PFSK-1 (cell line): Measurements from ENCODE around the gene TNS1.

Experiments used
- FOXP2 ChIP-seq: optimal IDR thresholded peaks from 2 replicates; pipeline ENCODE3; 2011; ENCODE audit warnings: borderline replicate concordance, control low read depth, inconsistent platforms; ENCODE audit not compliant: insufficient read depth; ENCODE audit errors: extremely low read length, extremely low read depth
- POLR2AphosphoS5 ChIP-seq: IDR thresholded peaks from 2 replicates; pipeline ENCODE4 v1.6.1; 2012; ENCODE audit warnings: low read depth, mild to moderate bottlenecking, control low read depth, low read length, moderate library complexity
- REST ChIP-seq, 2 experiments: IDR thresholded peaks; 2 replicates each; pipeline versions ENCODE4 v1.6.1 to v1.8.0; 2011 to 2012; ENCODE audit warnings: low read depth in 2 of 2, low read length in 2 of 2, control low read depth in 1 of 2, inconsistent platforms in 1 of 2, mild to moderate bottlenecking in 1 of 2, moderate library complexity in 1 of 2; ENCODE audit not compliant: insufficient read depth in 1 of 2
- SIN3A ChIP-seq: IDR thresholded peaks from 2 replicates; pipeline ENCODE4 v1.6.1; 2012; ENCODE audit warnings: mild to moderate bottlenecking, low read length, moderate library complexity, borderline replicate concordance; ENCODE audit not compliant: insufficient read depth
- TAF1 ChIP-seq: IDR thresholded peaks from 2 replicates; pipeline ENCODE4 v1.6.1; 2012; ENCODE audit warnings: low read length, control low read depth, borderline replicate concordance; ENCODE audit not compliant: insufficient read depth

Gene TNS1

DNA sequence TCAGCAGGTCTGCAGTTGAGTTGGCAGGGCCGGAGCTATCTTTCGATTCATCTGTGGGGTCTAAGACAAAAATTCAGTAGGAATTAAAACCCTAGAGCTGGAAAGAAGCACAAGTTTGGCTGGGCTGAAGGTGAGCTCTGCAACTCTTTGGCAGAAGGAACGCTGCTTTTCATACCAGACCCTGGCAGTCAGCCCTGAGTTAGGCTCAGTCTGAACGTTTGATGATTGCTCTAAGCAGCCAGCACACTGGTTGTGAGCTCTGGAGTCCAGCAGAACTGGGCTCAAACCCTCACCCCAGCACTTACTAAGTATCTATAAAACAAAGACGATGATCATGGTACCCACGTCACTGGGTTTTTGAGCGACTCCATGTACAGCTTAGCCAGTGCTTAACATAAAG lies 192.5 kb downstream of the TNS1 start:
- TF ChIP-seq TAF1, result no peak
- no peak for TF ChIP-seq REST (IDR thresholded peaks at IDR 0.05; ENCODE audit: insufficient read depth in 1 of 2, low read depth in 2 of 2, low read length in 2 of 2)
- TF ChIP-seq FOXP2, result no peak
- TF ChIP-seq SIN3A, result no peak
- no peak for TF ChIP-seq POLR2AphosphoS5

DNA sequence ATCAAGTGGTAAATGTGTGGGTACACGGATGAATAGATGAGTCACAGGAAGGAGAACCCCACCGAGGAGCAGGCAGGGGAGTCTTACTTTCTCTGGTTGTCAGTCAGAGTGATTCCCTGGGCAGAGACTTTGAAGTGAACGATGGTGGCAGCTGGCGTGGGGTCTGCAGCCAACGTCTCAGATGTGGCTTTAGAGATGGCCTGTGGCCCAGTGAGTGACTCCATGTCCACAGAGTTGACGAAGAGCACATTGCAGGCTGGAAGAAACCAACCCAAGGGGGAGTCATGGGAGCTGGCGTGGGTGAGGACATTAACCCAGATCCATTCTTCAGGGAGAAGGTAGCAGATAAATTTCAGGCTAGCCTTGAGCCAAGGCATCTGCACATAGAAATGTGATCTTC lies 193.1 kb downstream of the TNS1 start:
- no peak for TF ChIP-seq TAF1
- TF ChIP-seq POLR2AphosphoS5, result no peak
- TF ChIP-seq REST (IDR thresholded peaks at IDR 0.05; ENCODE audit: insufficient read depth in 1 of 2, low read depth in 2 of 2, low read length in 2 of 2), result no peak
- TF ChIP-seq FOXP2, result no peak
- TF ChIP-seq SIN3A, result no peak

DNA sequence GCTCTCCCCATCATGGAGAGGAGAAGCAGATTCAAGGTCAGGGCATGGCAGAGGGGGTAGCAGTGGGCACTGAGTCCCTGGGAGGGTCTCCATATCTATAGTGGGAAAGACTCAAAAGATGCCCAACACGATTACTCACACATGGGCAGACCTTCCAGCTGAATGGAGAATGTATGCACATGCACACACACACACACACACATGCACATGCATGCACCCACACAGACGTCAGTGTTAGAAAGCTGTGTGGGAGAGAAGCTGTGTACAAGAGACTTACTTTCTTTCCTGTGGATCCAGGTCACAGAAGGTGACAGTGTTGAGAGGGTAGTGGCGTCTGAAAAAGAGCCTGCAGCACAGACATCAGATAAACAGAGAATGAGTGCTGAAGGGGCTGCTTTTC lies 194.5 kb downstream of the TNS1 start:
- no peak for TF ChIP-seq REST (IDR thresholded peaks at IDR 0.05; ENCODE audit: insufficient read depth in 1 of 2, low read depth in 2 of 2, low read length in 2 of 2)
- TF ChIP-seq TAF1, result no peak
- no peak for TF ChIP-seq SIN3A
- TF ChIP-seq POLR2AphosphoS5, result no peak
- no peak for TF ChIP-seq FOXP2

- TF ChIP-seq SIN3A (no peak), FOXP2 (no peak), REST (IDR thresholded peaks at IDR 0.05; ENCODE audit: insufficient read depth in 1 of 2, low read depth in 2 of 2, low read length in 2 of 2) (no peak), POLR2AphosphoS5 (no peak), TAF1 (no peak)
These were observed 195.0 kb downstream of the TNS1 start for GRCh38 chr2:217807753-217808152.

DNA sequence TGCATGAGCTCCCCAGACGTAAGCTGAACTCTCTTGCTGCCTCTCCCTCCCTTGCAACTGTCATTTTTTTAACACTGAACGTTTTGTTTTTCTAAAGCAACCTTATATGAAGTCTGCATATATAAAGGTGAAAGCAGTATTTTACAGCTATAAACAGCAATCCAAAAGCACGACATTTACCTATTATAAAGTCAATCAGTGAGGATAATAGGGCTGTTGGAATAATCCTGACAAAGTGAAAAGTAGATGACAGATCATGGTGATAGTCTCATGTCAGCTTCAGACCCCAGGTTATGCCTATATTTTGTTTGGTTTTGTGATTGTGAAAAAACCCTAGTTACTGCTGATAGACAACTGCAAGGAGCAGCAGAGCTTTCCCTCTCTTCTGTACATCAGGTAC lies 195.8 kb downstream of the TNS1 start:
- TF ChIP-seq TAF1, result no peak
- no peak for TF ChIP-seq FOXP2
- TF ChIP-seq POLR2AphosphoS5, result no peak
- TF ChIP-seq SIN3A, result no peak
- TF ChIP-seq REST (IDR thresholded peaks at IDR 0.05; ENCODE audit: insufficient read depth in 1 of 2, low read depth in 2 of 2, low read length in 2 of 2), result no peak
